Lower lobe of right lung (tissue), 2 donors: ENCODE results near the gene PROM1. TPM values are rescaled to one million over a fixed set of nuclear protein-coding genes. Genes with fewer than 3 reads are reported as not detected.

Experiments
- ATAC-seq, 2 donors: fragments of 200-7000 bp; cut with Tn5 transposase; one replicate each; pipeline ENCODE4 v1.9.1; 2020 to 2022; ENCODE audit warnings: mild to moderate bottlenecking in 2 of 2, moderate library complexity in 2 of 2
- DNase-seq: peaks from one replicate; pipeline ENCODE4 v3.0.0-alpha.2; 2020
- H3K27ac ChIP-seq: fragments of 200-600 bp; one replicate; pipeline ENCODE4 v1.8.0; 2022
- H3K27me3 ChIP-seq: fragments of 200-600 bp; one replicate; pipeline ENCODE4 v1.8.0; 2022; ENCODE audit warnings: low read depth
- H3K36me3 ChIP-seq: fragments of 200-600 bp; one replicate; pipeline ENCODE4 v1.8.0; 2022; ENCODE audit warnings: mild to moderate bottlenecking
- H3K4me1 ChIP-seq: fragments of 200-600 bp; one replicate; pipeline ENCODE4 v1.8.0; 2022
- H3K4me3 ChIP-seq: fragments of 200-600 bp; one replicate; pipeline ENCODE4 v1.8.0; 2022; ENCODE audit warnings: mild to moderate bottlenecking
- H3K9me3 ChIP-seq: fragments of 200-600 bp; one replicate; pipeline ENCODE4 v1.8.0; 2022
- CTCF ChIP-seq: fragments of 200-600 bp; IDR thresholded peaks from one replicate; pipeline ENCODE4 v1.8.0; 2022; ENCODE audit warnings: antibody characterized with exemption, mild to moderate bottlenecking
- intact Hi-C: fragments of 100-400 bp; cut with DNase I; formaldehyde crosslinking; loops from one replicate; pipeline ENCODE4 v1.11.0; 2022
- total RNA-seq: library from RNA; stranded (reverse); fragmentation: NEBNext Ultra II Directional; extraction: Animal tissue kit (Norgen Biotek cat#: 25700); gene quantifications from one replicate; pipeline ENCODE4 v1.2.1, GENCODE V29; 2021
- donor health status: DM: no; HTN: yes; CAD: no; lungs with severe emphysema.

Gene PROM1
- total RNA-seq, 1 donor from 2014 or later, result 10.1 TPM

- no peak overlapping the region for H3K27ac ChIP-seq
- no peaks in the 10 kb centered on the region for H3K4me1 ChIP-seq
- intact Hi-C loops, result loop anchor here (5.0 kb wide), 1 partner anchor 74 kb away; no protein-coding TSS in a partner anchor
- peak; percentile 97 for ATAC-seq
- no peak overlapping the region for H3K4me3 ChIP-seq
- H3K36me3 ChIP-seq, result no peaks in the 10 kb centered on the region
- DNase-seq, result peak; percentile 85
- no peaks in the 10 kb centered on the region for H3K9me3 ChIP-seq
- peak; percentile 86 for TF ChIP-seq CTCF
- H3K27me3 ChIP-seq, result no peaks in the 10 kb centered on the region
These were observed 127.5 kb downstream of the PROM1 start for GRCh38 chr4:15956179-15956850.

- Histone ChIP-seq H3K27me3 (no peaks in the 10 kb centered on the region), H3K4me3 (no peak overlapping the region), H3K27ac (no peak overlapping the region), H3K4me1 (no peaks in the 10 kb centered on the region), H3K36me3 (no peaks in the 10 kb centered on the region), H3K9me3 (no peaks in the 10 kb centered on the region)
- no peak for DNase-seq
- intact Hi-C loops, result loop anchor here (5.0 kb wide), 1 partner anchor 73 kb away; no protein-coding TSS in a partner anchor
- peak; percentile 12 to 43 for ATAC-seq
- no peak for TF ChIP-seq CTCF
These were observed 128.2 kb downstream of the PROM1 start for GRCh38 chr4:15955670-15956069.

- Histone ChIP-seq H3K27me3 (no peaks in the 10 kb centered on the region), H3K27ac (no peak overlapping the region), H3K4me3 (no peak overlapping the region), H3K9me3 (no peaks in the 10 kb centered on the region), H3K36me3 (no peaks in the 10 kb centered on the region), H3K4me1 (no peaks in the 10 kb centered on the region)
- intact Hi-C loops, result no loop called here
- no peak for ATAC-seq
- no peak for TF ChIP-seq CTCF
- DNase-seq, result no peak
These were observed 130.2 kb downstream of the PROM1 start for GRCh38 chr4:15953625-15954024.

GRCh38 chr4:15951781-15952180 lies 132.0 kb downstream of the PROM1 start:
- no peaks in the 10 kb centered on the region for H3K27me3 ChIP-seq
- H3K36me3 ChIP-seq, result no peaks in the 10 kb centered on the region
- TF ChIP-seq CTCF, result no peak
- H3K27ac ChIP-seq, result no peak overlapping the region
- ATAC-seq, result no peak
- H3K4me1 ChIP-seq, result no peaks in the 10 kb centered on the region
- no peak overlapping the region for H3K4me3 ChIP-seq
- DNase-seq, result no peak
- intact Hi-C loops, result no loop called here
- no peaks in the 10 kb centered on the region for H3K9me3 ChIP-seq

- H3K9me3 ChIP-seq, result no peaks in the 10 kb centered on the region
- no peaks in the 10 kb centered on the region for H3K27me3 ChIP-seq
- ATAC-seq (no peak), DNase-seq (no peak)
- no peak overlapping the region for H3K27ac ChIP-seq
- H3K4me1 ChIP-seq, result no peaks in the 10 kb centered on the region
- H3K4me3 ChIP-seq, result no peak overlapping the region
- no peaks in the 10 kb centered on the region for H3K36me3 ChIP-seq
- no peak for TF ChIP-seq CTCF
- intact Hi-C loops, result no loop called here
These were observed 135.0 kb downstream of the PROM1 start for GRCh38 chr4:15948826-15949225.
